GM18505 (cell line): ENCODE data around the gene MAN2A2.

ENCODE experiments used
- ATAC-seq: cut with Tn5 transposase; IDR thresholded peaks from one replicate; pipeline ENCODE4 v1.9.1; 2021; ENCODE audit not compliant: unreplicated experiment
- POLR2A ChIP-seq: IDR thresholded peaks from 4 replicates; pipeline ENCODE4 v1.6.1; 2011; ENCODE audit warnings: borderline replicate concordance; ENCODE audit not compliant: insufficient read depth, insufficient read length; ENCODE audit errors: extremely low read depth

Gene MAN2A2

GRCh38 chr15:90902840-90903732, at the start of gene MAN2A2:
MAN2A2 (plus strand) TSS chr15:90903302; CDS start chr15:90904208, 906 bp downstream.
- peak; percentile 61 for ATAC-seq
- TF ChIP-seq POLR2A, result peak; percentile 73

DNA sequence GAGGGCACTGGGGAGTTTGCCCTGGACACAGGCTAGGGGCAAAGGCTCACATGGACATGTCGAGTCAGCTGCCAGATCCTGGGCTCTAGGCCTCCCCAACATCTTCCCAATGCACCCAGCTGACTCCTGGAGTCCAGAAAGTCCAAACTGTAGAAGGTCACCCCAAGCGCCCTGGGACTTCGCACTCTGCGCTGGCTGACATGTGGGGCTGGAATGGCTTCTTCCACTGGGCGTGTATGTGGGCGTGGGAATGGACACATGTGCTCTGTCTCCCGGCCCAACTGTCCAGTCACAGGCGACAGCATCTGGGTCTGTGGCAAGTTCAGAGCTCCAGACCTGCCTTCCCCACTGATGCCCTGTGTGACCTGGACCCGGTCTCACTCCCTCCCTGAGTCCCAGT, 48.0 kb upstream of the MAN2A2 start:
- TF ChIP-seq POLR2A, result no peak
- ATAC-seq, result no peak

DNA sequence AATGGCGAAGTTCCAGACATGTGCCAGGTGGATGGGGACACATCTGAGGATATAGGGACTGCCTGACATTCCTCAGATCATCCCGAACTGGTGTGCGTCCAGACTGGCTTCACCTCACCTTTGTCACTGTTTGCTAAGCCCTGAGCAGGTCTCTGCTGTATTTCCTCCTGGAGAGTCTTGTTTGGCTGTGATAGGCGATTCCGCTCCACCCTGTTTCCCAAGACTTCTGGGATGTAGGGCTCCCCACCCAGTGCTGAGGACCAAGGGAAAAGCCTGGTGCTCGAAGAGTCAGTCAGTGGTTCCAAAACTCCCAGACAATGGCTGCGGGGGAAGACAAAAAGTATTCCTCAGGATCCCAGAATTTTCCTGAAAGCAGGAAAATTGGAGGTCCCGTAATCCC, 45.8 kb upstream of the MAN2A2 start:
- ATAC-seq, result no peak
- TF ChIP-seq POLR2A, result no peak

- no peak for TF ChIP-seq POLR2A
These were observed 45.1 kb upstream of the MAN2A2 start for GRCh38 chr15:90857883-90858443.

GRCh38 chr15:90859234-90860131, 43.6 kb upstream of the MAN2A2 start:
- TF ChIP-seq POLR2A, result no peak
- ATAC-seq, result no peak

More at GRCh38 chr15:90857883-90858443, 45.1 kb upstream of the MAN2A2 start:
- no peak for ATAC-seq

- ATAC-seq, result no peak
These were observed 42.7 kb upstream of the MAN2A2 start for GRCh38 chr15:90860450-90860849.

DNA sequence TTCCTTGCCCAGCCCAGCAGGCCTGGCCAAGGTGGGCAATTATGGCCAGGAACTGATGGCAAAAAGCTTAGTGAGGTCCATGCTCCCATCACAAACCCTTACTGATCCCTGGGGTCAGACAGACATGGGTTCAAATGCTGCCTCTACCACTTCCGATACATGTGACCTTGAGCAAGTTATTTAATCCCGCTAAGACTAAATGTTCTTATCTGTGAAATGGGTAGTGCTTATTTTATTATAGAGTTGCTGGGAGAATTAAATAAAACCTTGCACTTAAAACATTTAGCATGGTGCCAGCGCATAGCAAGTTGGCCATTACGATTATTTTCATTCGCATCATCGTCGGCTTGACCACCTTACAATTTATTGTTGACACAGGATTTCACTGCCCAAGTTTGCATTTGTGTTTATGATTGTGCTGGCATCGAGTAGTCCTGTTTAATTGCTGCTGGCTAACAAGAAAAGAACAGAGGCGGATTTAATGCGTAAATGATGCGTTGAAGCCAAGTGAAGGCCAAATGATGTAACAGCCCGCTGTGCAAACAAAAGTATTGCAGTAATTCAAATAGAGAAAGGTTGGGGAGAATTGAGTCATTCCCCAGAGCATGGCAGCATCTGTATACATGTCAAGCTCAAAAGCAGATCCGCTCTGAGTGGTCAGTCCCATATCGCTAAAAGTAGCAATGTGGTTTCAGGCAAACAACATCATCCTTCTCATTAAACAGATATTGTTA, 42.0 kb upstream of the MAN2A2 start:
- no peak for TF ChIP-seq POLR2A
- no peak for ATAC-seq

More at GRCh38 chr15:90860450-90860849, 42.7 kb upstream of the MAN2A2 start:
- TF ChIP-seq POLR2A, result no peak

GRCh38 chr15:90862487-90862886, 40.6 kb upstream of the MAN2A2 start:
- TF ChIP-seq POLR2A, result no peak
- no peak for ATAC-seq

- no peak for TF ChIP-seq POLR2A
- ATAC-seq, result no peak
These were observed 39.9 kb upstream of the MAN2A2 start for GRCh38 chr15:90862964-90863778.

DNA sequence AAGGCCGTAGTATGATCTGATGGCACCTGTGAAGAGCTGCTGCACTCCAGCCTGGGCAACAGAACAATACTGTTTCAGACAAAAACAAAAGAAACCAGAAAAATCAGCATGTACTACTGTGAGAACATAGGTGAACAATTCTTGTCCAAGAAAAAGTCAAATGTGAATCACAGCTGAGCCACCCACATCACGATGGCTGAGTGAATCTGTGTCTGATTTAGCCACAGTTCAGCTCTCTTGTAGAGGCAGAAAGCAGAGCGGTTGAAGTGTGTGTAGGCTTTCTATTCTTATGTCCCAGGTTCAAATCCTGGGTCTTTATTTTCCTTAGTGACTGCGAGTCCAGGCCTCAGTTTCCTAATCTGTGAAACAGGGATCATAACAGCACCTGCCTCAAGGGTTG, 39.1 kb upstream of the MAN2A2 start:
- no peak for ATAC-seq
- TF ChIP-seq POLR2A, result no peak

- no peak for ATAC-seq
- no peak for TF ChIP-seq POLR2A
These were observed 38.6 kb upstream of the MAN2A2 start for GRCh38 chr15:90864507-90864906.

GRCh38 chr15:90865702-90866101, 37.4 kb upstream of the MAN2A2 start:
- no peak for TF ChIP-seq POLR2A

More at GRCh38 chr15:90865702-90866101, 37.4 kb upstream of the MAN2A2 start:
- ATAC-seq, result no peak
